ENCODE measurements around the gene UNC93B1.
A peak's percentile ranks its signal among the peaks of the same experiment; 100 is the strongest.

The UNC93B1 gene

DNA sequence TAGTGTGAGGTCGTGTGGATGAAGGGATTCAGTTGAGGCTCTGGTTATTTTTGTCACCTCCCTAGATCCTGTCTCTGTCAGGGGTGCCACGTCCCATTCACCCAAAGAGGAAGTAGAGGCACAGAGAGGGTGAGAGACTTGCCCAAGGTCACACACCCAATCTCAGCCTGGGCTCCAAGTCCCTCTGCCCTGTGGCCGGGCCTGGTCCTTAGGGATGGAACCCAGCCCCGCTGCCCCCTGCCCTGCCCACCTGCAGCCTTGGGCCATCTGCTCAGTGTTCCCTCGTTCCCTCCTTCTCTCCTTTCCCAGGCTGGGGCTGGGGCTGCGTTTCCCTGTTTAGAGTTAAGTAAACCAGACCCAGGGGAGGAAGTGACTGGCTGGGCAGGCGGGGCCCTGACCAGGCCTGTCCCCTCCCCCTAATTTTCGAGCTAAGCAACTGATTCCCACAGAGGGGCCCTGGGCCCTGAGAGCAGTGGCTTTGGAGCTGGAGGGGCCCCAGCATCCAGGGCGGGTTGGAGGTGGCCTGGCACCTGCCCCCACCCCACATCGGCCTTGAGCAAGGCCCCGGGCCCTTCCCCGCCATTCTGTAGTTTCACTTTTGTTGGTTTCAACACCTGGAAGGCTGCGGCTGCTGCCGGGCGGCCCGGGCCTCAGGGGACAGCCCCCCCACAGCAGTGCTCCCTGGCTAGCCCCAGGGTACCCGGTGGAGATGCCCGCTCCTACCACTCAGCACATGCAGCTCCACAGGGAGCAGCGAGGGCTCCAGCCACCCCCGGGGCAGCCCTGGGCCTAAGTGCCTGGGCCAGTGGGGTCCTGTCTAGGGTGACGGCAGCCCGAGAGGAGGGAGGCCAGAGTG, 36.4 kb upstream of the UNC93B1 start:
- DNase-seq = peak; percentile 32

DNA sequence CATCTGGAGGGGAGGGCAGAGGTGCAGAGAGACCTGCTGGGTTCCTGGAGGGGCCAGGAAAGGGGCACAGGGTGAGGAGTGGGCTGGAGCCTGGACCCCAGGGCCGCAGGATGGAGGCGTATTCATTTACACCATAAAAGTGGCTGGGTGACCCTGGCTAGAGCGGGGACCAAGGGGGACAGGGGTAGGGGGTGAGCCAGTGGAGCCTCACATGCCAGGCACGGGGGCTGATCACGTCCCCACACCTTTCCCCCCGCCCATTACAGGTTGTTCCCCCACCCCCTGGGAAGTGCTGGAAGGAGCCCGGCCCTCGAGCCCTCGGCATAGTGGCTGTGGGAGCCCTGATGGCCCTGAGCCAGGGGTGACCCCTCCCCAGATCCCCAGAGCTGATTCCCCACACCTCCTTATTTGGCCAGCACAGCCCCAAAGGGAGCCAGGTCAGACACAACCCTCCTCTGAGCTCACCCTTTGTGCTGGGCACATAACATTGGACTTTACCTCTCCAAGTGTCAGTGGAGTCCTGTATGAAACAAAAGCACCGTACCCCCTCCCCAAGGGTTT, 35.7 kb upstream of the UNC93B1 start:
- no peak for DNase-seq

GRCh38 chr11:68038718-68039525, 35.0 kb upstream of the UNC93B1 start, which contains the start of gene TCIRG1:
Gene TCIRG1 (plus strand): TSS chr11:68039025. CDS start chr11:68041272, 2,247 bp downstream.
- peak; percentile 40 for DNase-seq

GRCh38 chr11:68038226-68038717, 34.4 kb upstream of the UNC93B1 start:
- no peak for DNase-seq

DNA sequence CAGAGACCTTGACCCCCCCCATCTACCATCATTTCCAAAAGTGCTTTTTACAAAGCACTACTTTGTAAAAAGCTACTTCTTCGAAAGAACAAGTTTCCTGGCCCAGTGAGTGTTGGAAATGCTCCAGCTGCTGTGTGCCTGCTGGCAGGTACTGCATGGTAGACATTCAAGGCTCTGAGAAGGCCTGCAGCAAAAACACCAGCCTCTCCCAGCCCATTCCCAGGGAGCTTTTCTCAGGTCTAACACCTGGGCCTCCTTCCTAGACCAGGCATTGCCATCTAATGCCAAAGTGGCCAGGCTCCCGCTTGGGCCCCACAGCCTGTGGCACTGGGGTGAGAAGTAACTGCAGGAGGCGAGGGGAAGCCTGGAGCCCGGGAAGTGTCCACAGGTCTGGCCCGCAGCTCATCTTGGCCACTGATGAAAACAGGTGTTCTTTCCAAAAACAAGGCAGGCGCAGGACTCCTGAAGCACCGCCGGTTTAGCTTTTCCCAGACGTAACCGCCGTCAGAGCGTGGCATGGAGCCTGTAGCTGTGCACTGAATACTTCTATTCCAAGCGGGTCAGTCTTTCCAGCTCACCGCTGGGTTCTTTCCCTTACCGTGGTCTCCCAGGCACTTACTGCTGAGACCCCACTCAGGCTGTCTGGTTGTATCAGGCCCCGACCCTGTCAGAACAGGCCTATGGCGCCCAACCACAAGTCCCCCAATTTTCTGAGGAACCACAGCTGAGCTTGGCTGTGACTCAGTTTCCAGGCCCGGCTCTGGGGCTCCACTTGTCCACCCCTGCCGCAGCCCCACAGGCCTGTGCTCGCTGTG, 33.7 kb upstream of the UNC93B1 start:
- no peak for DNase-seq

DNA sequence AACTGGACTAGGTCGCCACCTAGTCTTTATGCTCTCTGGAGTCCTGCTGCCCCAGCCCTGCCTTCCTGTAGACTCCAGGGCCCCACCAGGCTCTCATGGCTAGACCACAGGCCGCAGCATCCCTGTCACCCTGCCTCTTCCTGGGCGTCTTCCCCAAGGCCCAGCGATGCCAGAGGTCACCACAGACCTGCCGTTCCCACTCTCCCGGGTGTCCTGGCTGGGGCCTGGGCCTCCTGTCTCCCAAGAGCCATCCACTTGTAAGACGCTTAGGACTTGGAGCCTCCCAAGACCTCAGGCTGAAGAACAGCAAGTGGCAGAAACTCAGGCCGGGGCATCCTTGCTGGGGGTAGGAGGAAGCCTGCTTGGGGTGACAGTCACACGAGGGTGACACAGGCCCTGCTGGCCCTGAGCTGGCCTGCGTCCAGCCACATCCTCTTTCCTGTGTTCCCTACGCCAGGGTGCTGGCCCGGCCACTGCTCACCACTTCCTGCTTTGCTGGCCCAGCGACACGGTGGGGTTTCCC, 32.9 kb upstream of the UNC93B1 start:
- no peak for DNase-seq

DNA sequence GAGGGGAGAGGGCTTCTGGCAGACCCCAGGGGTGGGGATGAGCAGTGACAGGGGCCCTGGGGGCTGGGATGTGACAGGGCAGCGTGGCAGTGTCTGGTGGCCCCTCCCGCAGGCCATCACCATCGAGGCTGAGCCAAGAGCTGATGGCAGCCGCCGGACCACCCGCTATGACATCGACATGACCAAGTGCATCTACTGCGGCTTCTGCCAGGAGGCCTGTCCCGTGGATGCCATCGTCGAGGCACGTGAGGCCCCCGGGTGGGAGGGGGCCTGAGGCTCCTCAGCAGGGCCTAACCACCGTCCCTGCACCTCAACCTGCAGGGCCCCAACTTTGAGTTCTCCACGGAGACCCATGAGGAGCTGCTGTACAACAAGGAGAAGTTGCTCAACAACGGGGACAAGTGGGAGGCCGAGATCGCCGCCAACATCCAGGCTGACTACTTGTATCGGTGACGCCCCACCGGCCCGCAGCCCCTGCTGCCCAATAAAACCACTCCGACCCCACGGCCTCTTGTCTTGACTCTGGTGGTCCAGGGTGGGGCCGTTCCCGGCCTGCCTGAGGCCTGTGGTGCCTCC, 32.3 kb upstream of the UNC93B1 start:
- DNase-seq = no peak

GRCh38 chr11:68035266-68035876, 31.5 kb upstream of the UNC93B1 start:
- DNase-seq = no peak

- no peak for DNase-seq
Measured at GRCh38 chr11:68033708-68034045, 29.8 kb upstream of the UNC93B1 start.

- DNase-seq = no peak
Measured at GRCh38 chr11:68032997-68033707, 29.3 kb upstream of the UNC93B1 start.

GRCh38 chr11:68032003-68032402, 28.1 kb upstream of the UNC93B1 start:
- DNase-seq = no peak

DNA sequence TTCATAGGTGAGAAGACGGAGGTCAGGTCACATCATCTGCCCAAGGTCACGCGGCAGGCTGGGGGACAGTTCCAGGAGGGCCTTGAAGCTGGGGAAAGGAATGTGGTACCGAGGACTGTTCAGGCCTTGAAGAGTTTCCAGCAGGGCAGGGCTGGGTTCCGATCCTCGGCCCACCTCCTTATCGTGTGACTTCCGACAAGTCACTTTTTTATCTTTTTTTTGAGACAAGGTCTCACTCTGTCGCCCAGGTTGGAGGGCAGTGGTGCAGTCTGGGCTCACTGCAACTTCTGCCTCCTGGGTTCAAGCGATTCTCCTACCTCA, 27.2 kb upstream of the UNC93B1 start:
- no peak for DNase-seq

- DNase-seq = peak; percentile 97
Measured at GRCh38 chr11:68030318-68031143, 26.6 kb upstream of the UNC93B1 start, which contains the start of gene NDUFS8. Gene NDUFS8 (plus strand): TSS chr11:68030681. CDS start chr11:68032152, 1,471 bp downstream.

DNA sequence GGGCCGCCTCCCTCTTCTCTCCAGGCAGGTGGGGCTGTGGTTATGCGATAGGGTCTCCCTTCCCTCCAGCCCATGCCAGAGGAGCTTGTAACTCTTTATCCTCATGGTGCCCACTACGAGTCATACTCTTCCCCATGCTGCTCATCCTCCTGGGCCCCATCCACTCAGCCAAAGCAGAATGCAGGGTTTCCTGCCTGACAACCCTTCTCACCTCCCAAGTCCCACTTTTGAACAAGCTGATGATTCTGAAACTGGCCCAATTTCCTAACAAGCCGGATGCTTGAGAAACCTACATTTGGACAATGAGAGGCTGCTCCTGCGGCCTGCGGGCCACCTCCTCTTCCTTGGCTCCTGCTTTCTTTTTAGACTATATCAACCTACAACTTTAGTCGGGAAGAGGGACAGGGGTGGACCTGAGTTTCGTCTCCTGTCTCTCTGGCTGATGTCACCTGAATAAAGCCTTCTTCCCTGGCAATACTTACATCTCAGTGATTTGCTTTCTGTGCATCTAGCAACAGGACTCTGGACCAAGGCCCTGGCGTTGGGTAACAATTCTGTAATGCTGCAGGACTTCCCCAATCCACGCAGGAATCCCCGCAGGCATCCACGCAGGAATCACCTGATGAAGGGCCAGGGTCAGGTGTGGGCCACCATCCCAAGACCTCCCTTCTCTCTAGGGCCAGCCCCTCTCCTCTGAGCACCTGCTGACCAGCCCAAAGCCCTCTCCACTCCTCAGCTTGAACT, 25.1 kb upstream of the UNC93B1 start:
- DNase-seq = no peak

DNA sequence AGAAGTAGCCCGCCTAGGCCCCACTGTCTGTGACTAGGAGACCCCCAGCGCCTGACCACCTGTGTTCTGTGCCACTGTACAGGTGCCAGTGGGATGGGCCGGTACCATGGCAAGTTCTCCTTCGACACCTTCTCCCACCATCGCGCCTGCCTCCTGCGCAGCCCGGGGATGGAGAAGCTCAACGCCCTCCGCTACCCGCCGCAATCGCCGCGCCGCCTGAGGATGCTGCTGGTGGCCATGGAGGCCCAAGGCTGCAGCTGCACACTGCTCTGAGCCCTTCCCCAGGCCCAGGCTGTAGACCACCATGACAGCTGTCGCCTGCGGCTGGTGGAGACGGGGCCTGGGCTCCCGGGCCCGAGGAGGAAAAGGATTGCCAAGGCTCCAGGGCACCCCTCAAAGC, 23.8 kb upstream of the UNC93B1 start:
- no peak for DNase-seq

DNA sequence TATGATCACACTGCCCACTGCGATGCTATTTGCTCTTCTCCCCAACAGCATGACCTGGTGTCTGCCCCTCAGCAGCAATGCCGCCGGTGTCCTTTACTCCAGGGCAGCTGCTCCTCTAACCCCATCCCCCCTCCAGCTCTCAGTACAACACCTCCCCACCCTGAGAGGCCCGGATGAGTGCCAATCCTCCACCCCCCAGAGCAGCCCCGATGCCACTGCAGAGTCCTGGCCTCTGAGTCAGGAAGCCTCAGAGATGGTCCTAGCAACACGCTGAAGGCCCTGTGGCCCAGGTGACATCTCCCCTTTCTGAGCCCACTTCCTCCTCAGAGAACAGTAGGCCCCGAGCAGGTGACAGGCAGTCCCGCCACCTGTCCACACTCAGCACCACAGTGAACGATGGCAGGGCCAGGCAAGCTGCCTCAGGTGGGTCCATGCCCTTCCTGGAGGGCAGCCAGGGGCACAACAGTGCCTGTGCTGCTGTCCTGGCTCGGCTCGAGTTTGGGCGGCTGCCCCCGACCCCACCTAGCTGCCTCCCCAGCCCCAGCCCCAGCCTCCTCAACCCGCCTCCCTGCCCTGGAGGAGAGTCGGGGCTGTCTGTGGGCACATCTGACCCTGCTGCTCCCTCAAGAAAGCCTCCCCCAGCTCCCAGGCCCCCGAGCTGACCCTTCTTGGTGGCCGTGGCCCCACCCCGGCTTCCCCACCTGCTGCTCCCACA, 22.7 kb upstream of the UNC93B1 start:
- no peak for DNase-seq

- DNase-seq = no peak
Measured at GRCh38 chr11:68025047-68025446, 21.1 kb upstream of the UNC93B1 start.

DNA sequence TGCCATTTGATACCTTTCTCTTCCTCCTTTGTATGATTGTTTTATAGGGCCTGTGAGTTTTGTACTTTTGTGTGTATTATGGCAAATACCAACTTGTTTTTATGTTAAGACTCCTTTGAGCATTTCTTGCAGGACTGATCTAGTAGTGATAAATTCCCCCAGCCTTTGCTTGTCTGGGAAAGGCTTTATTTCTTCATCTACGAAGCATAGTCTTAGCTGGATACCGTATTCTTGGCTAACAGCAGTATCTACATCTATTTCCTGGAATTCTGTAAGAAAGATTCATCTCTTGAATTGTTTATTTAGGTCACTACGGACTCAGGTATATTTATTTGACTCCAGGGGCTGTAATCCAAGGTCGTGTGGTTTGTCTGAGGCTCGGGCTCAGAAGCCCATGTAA, 20.6 kb upstream of the UNC93B1 start:
- DNase-seq = no peak

GRCh38 chr11:68022531-68022930, 18.6 kb upstream of the UNC93B1 start:
- DNase-seq = no peak
